Natural killer cell (primary cell): ENCODE results near the gene ACAA2. TPM values are rescaled to one million over a fixed set of nuclear protein-coding genes. Genes with fewer than 3 reads are reported as not detected.

Experiments used
- ATAC-seq, 3 donors: fragments of 150-1000 bp in 2 of 3; fragments of 200-7000 bp in 1 of 3; cut with Tn5 transposase; 1 replicate in 1 of 3; 2 replicates in 2 of 3; pipeline ENCODE4 v1.10.0; 2021; ENCODE audit warnings: mild to moderate bottlenecking in 2 of 3, moderate library complexity in 2 of 3
- DNase-seq, 2 donors: peaks; one replicate each; pipeline versions ENCODE4 v3.0.0 to v3.0.0-alpha.2; 2013 to 2021; ENCODE audit warnings: mixed read lengths in 1 of 2
- H3K27ac ChIP-seq: one replicate; pipeline ENCODE4 v1.5.1; 2013; ENCODE audit warnings: mild to moderate bottlenecking, low read length
- H3K27me3 ChIP-seq: one replicate; pipeline ENCODE4 v1.6.1; 2013; ENCODE audit warnings: low read length; ENCODE audit not compliant: control insufficient read depth, insufficient read depth
- H3K36me3 ChIP-seq: one replicate; pipeline ENCODE4 v1.6.1; 2013; ENCODE audit warnings: low read length; ENCODE audit not compliant: control insufficient read depth, insufficient read depth
- H3K4me1 ChIP-seq: one replicate; pipeline ENCODE4 v1.6.1; 2013; ENCODE audit warnings: low read length; ENCODE audit not compliant: control insufficient read depth, insufficient read depth
- H3K4me3 ChIP-seq: one replicate; pipeline ENCODE4 v1.5.1; 2013; ENCODE audit warnings: low read length
- H3K9me3 ChIP-seq: one replicate; pipeline ENCODE4 v1.6.1; 2013; ENCODE audit warnings: low read length; ENCODE audit not compliant: control insufficient read depth, insufficient read depth
- H3K27ac Mint-ChIP-seq, 2 donors: one replicate each; pipeline ENCODE4 v1.8.0; 2022; ENCODE audit warnings: mild to moderate bottlenecking in 2 of 2, mixed read lengths in 2 of 2, moderate library complexity in 1 of 2
- H3K27me3 Mint-ChIP-seq, 2 donors: one replicate each; pipeline ENCODE4 v1.8.0; 2022; ENCODE audit warnings: low read depth in 2 of 2, mixed read lengths in 2 of 2
- H3K36me3 Mint-ChIP-seq: one replicate; pipeline ENCODE4 v1.8.0; 2022; ENCODE audit warnings: mixed read lengths
- H3K4me1 Mint-ChIP-seq, 2 donors: one replicate each; pipeline ENCODE4 v1.8.0; 2022; ENCODE audit warnings: mixed read lengths in 2 of 2
- H3K4me3 Mint-ChIP-seq: one replicate; pipeline ENCODE4 v1.8.0; 2022; ENCODE audit warnings: mild to moderate bottlenecking, moderate library complexity, mixed read lengths
- H3K9me3 Mint-ChIP-seq, 2 donors: one replicate each; pipeline ENCODE4 v1.8.0; 2022; ENCODE audit warnings: mixed read lengths in 2 of 2
- WGBS: methylation state at CpG from one replicate; pipeline ENCODE4 v1.1.7; 2013; ENCODE audit warnings: missing lambda C conversion rate; ENCODE audit not compliant: insufficient coverage; 5-methylcytosine and 5-hydroxymethylcytosine counted together
- intact Hi-C: fragments of 100-400 bp; cut with micrococcal nuclease; formaldehyde crosslinking; loops from one replicate; pipeline ENCODE4 v1.14.2; 2022
- total RNA-seq, 4 donors: library from RNA; stranded (reverse); fragments of 120-200 nt in 1 of 4; gene quantifications; one replicate each; pipeline versions ENCODE4 v1.2.3 to v1.2.4, GENCODE V29; 2013 to 2022
- TF ChIP-seq, protein P1 (sequence below): fragments of 200-600 bp; IDR thresholded peaks from one replicate; pipeline ENCODE4 v1.8.0; 2022; ENCODE audit warnings: antibody characterized with exemption

The ACAA2 gene
- total RNA-seq, 3 donors from 2014 or later (not counting 1 experiment from before 2014, with no cell fraction given) = 47.0 to 71.7 (median 59.2) TPM

DNA sequence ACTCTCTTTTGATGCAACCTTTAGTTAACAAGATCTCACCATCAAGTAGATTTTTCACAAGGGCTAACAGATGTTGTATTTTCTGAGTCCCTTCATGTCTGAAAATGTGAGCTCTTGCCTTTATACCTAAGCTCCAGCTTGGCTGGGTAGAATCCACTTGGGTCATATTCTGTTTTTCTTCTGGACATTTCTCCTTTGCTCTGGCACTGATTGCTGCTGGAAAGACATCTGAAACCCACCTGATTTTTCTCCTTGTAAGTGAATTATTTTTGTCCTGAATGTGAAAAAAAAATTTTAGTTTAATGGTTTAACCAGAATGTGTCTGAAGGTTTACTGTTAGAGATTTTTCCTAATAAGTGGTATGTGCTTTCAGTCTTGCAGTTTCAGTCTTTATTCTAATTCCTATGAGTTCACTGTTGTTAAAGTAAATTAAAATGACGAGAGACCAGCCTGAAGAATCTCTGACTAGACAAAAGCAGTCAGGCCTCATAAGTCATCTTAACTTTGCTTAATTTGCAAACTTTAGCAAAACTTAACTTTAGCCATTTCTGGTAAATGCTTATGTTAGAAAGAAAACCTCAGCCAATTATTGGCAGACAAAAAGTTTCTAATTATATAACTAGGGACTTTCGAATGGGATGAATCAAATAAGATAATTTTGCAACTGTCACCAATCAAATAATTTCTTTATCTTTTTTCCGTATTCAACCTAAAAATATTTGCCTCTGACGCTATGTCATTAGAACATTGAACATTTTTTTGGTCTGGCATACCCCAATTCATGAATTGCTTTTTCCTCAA lies 70.8 kb downstream of the ACAA2 start:
- Histone ChIP-seq H3K27me3 (no peaks in the 10 kb centered on the region), H3K27ac (no peak overlapping the region), H3K4me3 (no peak overlapping the region), H3K9me3 (no peaks in the 10 kb centered on the region), H3K4me1 (no peaks in the 10 kb centered on the region), H3K36me3 (no peaks in the 10 kb centered on the region)
- 93% methylated on average over 3 of the region's 4 CpGs for WGBS
- H3K9me3 Mint-ChIP-seq = no peaks in the 10 kb centered on the region
- H3K4me1 Mint-ChIP-seq = no peaks in the 10 kb centered on the region
- ATAC-seq (no peak), DNase-seq (no peak)
- H3K27me3 Mint-ChIP-seq = peaks cover 0 to 9% of the 10 kb centered on the region in 2 donors
- intact Hi-C loops = no loop called here
- H3K27ac Mint-ChIP-seq = no peak overlapping the region
- no peaks in the 10 kb centered on the region for H3K36me3 Mint-ChIP-seq
- TF ChIP-seq, protein P1, sequence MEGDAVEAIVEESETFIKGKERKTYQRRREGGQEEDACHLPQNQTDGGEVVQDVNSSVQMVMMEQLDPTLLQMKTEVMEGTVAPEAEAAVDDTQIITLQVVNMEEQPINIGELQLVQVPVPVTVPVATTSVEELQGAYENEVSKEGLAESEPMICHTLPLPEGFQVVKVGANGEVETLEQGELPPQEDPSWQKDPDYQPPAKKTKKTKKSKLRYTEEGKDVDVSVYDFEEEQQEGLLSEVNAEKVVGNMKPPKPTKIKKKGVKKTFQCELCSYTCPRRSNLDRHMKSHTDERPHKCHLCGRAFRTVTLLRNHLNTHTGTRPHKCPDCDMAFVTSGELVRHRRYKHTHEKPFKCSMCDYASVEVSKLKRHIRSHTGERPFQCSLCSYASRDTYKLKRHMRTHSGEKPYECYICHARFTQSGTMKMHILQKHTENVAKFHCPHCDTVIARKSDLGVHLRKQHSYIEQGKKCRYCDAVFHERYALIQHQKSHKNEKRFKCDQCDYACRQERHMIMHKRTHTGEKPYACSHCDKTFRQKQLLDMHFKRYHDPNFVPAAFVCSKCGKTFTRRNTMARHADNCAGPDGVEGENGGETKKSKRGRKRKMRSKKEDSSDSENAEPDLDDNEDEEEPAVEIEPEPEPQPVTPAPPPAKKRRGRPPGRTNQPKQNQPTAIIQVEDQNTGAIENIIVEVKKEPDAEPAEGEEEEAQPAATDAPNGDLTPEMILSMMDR = no peak
- no peak overlapping the region for H3K4me3 Mint-ChIP-seq

DNA sequence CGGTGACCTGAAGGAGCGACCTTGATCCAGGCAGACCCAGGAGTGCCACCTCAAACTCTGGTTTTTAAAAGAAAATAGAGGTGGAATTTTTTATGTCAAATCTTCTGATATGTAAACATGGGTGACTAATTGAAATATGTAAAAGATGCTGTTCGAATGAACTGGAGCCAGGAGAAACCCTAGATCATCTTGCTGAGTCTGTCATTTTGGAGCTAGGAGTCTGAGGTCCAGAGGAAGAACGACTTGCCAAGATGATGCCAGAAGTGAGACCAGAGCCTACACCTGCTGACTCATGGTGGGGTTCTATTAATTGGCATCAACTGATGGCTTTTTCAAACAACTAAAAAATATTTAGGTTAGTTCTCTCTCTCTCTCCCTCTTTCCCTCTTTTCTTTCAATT lies 74.1 kb downstream of the ACAA2 start:
- TF ChIP-seq, protein P1 = no peak
- Histone ChIP-seq H3K27ac (no peak overlapping the region), H3K9me3 (no peaks in the 10 kb centered on the region), H3K36me3 (no peaks in the 10 kb centered on the region), H3K27me3 (no peaks in the 10 kb centered on the region), H3K4me3 (no peak overlapping the region), H3K4me1 (no peaks in the 10 kb centered on the region)
- Mint-ChIP-seq H3K4me3 (no peak overlapping the region), H3K36me3 (no peaks in the 10 kb centered on the region), H3K4me1 (no peaks in the 10 kb centered on the region), H3K9me3 (no peaks in the 10 kb centered on the region), H3K27me3 (peaks cover 10 to 13% of the 10 kb centered on the region in 2 donors), H3K27ac (no peak overlapping the region)
- 67% methylated on average over 4 of the region's 4 CpGs for WGBS
- DNase-seq (no peak), ATAC-seq (no peak)
- intact Hi-C loops = no loop called here

DNA sequence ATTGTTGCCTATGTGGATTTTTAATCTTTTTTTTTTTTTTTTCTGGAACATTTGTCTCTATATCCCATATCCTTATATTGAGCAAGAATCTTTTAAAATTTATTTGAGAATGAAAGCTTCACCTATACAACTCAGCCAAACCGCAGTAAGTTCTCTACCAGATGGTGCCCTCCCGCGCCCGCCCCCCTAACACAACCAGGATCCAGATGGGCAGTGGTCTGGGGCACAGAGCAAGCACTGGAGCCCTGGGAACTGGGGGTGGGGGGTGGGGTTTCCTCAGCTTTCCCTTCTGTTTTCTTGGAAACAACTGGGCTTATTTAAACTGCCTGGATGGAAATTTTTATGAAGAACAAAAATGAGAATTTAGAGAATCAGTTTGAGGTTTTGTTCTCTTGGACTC lies 74.6 kb downstream of the ACAA2 start:
- H3K27me3 ChIP-seq = no peaks in the 10 kb centered on the region
- Mint-ChIP-seq H3K36me3 (no peaks in the 10 kb centered on the region), H3K27me3 (peaks cover 10 to 13% of the 10 kb centered on the region in 2 donors), H3K4me3 (no peak overlapping the region), H3K4me1 (no peaks in the 10 kb centered on the region), H3K9me3 (no peaks in the 10 kb centered on the region), H3K27ac (no peak overlapping the region)
- H3K36me3 ChIP-seq = no peaks in the 10 kb centered on the region
- TF ChIP-seq, protein P1 = no peak
- intact Hi-C loops = no loop called here
- DNase-seq (no peak), ATAC-seq (no peak)
- H3K27ac ChIP-seq = no peak overlapping the region
- H3K4me1 ChIP-seq = no peaks in the 10 kb centered on the region
- 92% methylated on average over 4 of the region's 4 CpGs for WGBS
- no peak overlapping the region for H3K4me3 ChIP-seq
- H3K9me3 ChIP-seq = no peaks in the 10 kb centered on the region

DNA sequence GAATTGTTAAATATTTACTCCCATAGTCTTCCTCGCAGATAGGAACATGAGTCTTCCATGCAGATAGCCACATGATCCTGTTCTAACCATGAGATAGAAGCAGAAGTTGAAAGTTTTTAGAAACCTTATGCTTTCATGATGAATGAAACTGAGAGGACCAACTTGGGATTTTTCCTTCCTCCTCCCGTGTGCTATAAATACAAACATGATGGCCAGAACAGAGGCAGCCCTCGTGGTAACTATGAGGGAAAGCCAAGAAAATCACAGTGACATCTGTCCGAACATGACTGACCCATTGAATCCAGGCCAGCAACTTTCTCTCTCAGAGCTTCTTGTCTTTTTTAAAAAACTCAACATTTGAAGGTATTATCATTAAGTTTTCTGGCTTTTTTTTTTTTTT lies 78.5 kb downstream of the ACAA2 start:
- no peaks in the 10 kb centered on the region for H3K4me1 ChIP-seq
- intact Hi-C loops = no loop called here
- H3K36me3 Mint-ChIP-seq = no peaks in the 10 kb centered on the region
- H3K9me3 ChIP-seq = no peaks in the 10 kb centered on the region
- no peak overlapping the region for H3K4me3 Mint-ChIP-seq
- H3K36me3 ChIP-seq = no peaks in the 10 kb centered on the region
- WGBS = 65% methylated on average over 4 of the region's 4 CpGs
- H3K27ac ChIP-seq = no peak overlapping the region
- H3K9me3 Mint-ChIP-seq = no peaks in the 10 kb centered on the region
- DNase-seq (no peak), ATAC-seq (no peak)
- TF ChIP-seq, protein P1 = no peak
- no peak overlapping the region for H3K4me3 ChIP-seq
- peaks cover 8 to 10% of the 10 kb centered on the region in 2 donors for H3K27me3 Mint-ChIP-seq
- no peak overlapping the region for H3K27ac Mint-ChIP-seq
- no peaks in the 10 kb centered on the region for H3K4me1 Mint-ChIP-seq
- H3K27me3 ChIP-seq = no peaks in the 10 kb centered on the region
